K562 (cell line): ENCODE results near the gene PARP4. TPM values are rescaled to one million over a fixed set of nuclear protein-coding genes. Genes with fewer than 3 reads are reported as not detected.
A peak's percentile ranks its signal among the peaks of the same experiment; 100 is the strongest.

ENCODE experiments used
- ATAC-seq: fragments of 200-7000 bp; cut with Tn5 transposase; 3 replicates; pipeline ENCODE4 v1.9.1; 2020; ENCODE audit warnings: moderate library complexity
- BruUV-seq: library from RNA; stranded (reverse); fragments of 400-500 nt; replicated peaks from 2 replicates; lab custom pipeline; 2021; lab: Mats Ljungman, UMichigan
- CTCF ChIA-PET: fragments of 300-600 bp; formaldehyde crosslinking; extraction: SDS; loops from one replicate; lab custom pipeline; 2021; ENCODE audit warnings: low intra/inter-chr PET ratio; lab: Yijun Ruan, JAX
- POLR2A ChIA-PET: fragments of 300-600, 350-650 bp; sonication (Branson Sonifier 250); formaldehyde crosslinking; extraction: SDS; loops from one replicate; lab custom pipeline; 2021; ENCODE audit warnings: antibody characterized with exemption, inconsistent platforms; lab: Yijun Ruan, JAX
- DNase-seq, 4 experiments: peaks; one replicate each; pipeline versions ENCODE4 v3.0.0 to v3.0.0-alpha.2; 2011 to 2018; ENCODE audit warnings: low spot score in 3 of 4, mixed read lengths in 3 of 4; ENCODE audit errors: extremely low read depth in 1 of 4
- FAIRE-seq: peaks from 2 replicates; lab custom pipeline; 2011; peaks lifted over from hg19 to GRCh38; lab: Jason Lieb, UNC
- H2AFZ ChIP-seq: 2 replicates; pipeline ENCODE4 v1.6.0; 2011; ENCODE audit warnings: low read depth, low read length, control low read depth, inconsistent platforms
- H3K27ac ChIP-seq: fragments of 200-600 bp; 3 replicates; pipeline ENCODE4 v1.8.0; 2011; ENCODE audit warnings: low read depth, mild to moderate bottlenecking, control low read depth, inconsistent platforms, low read length, moderate library complexity, mixed read lengths; ENCODE audit errors: extremely low read depth
- H3K27me3 ChIP-seq, 2 experiments: fragments of 300-600 bp in 1 of 2; 2 replicates in 1 of 2; 3 replicates in 1 of 2; pipeline versions ENCODE4 v1.6.0 to v1.8.0; 2011; ENCODE audit warnings: inconsistent platforms in 2 of 2, low read length in 2 of 2, mild to moderate bottlenecking in 1 of 2, mixed read lengths in 1 of 2, moderate library complexity in 1 of 2; ENCODE audit not compliant: control insufficient read depth in 2 of 2, insufficient read depth in 2 of 2
- H3K36me3 ChIP-seq: fragments of 300-600 bp; 3 replicates; pipeline ENCODE4 v1.8.0; 2011; ENCODE audit warnings: mild to moderate bottlenecking, low read length, inconsistent platforms; ENCODE audit not compliant: control insufficient read depth, insufficient read depth
- H3K4me1 ChIP-seq, 2 experiments: fragments of 200-600 bp in 1 of 2; replicated peaks in 1 of 2; 2 replicates in 1 of 2; 3 replicates in 1 of 2; pipeline versions ENCODE4 v1.5.1 to v1.8.0; 2011; ENCODE audit warnings: inconsistent platforms in 2 of 2, low read length in 2 of 2, mild to moderate bottlenecking in 1 of 2, mixed read lengths in 1 of 2, moderate library complexity in 1 of 2; ENCODE audit not compliant: control insufficient read depth in 2 of 2, insufficient read depth in 2 of 2
- H3K4me2 ChIP-seq: 2 replicates; pipeline ENCODE4 v1.6.1; 2011; ENCODE audit warnings: low read length, control low read depth, inconsistent platforms, mixed read lengths; ENCODE audit not compliant: insufficient read depth
- H3K4me3 ChIP-seq: fragments of 200-600 bp; sonication (generic), shearing (Covaris generic); 2 replicates; pipeline ENCODE4 v1.5.1; 2016; ENCODE audit warnings: control low read depth, inconsistent platforms
- H3K79me2 ChIP-seq: fragments of 200-600 bp; 3 replicates; pipeline ENCODE4 v1.8.0; 2011; ENCODE audit warnings: low read length, inconsistent platforms; ENCODE audit not compliant: control insufficient read depth, insufficient read depth
- H3K9ac ChIP-seq, 2 experiments: 2 replicates each; pipeline versions ENCODE4 v1.6.0 to v1.6.1; 2011; ENCODE audit warnings: low read depth in 2 of 2, low read length in 2 of 2, control low read depth in 1 of 2, inconsistent platforms in 1 of 2, mild to moderate bottlenecking in 1 of 2, mixed read lengths in 1 of 2; ENCODE audit not compliant: insufficient read depth in 1 of 2
- H3K9me1 ChIP-seq: one replicate; pipeline ENCODE4 v1.6.0; 2011; ENCODE audit warnings: inconsistent platforms, mild to moderate bottlenecking, low read length, moderate library complexity; ENCODE audit not compliant: control insufficient read depth, insufficient read depth
- H3K9me3 ChIP-seq: replicated peaks from 2 replicates; pipeline ENCODE4 v1.5.1; 2011; ENCODE audit warnings: low read depth, low read length, inconsistent platforms; ENCODE audit not compliant: control insufficient read depth, insufficient read depth
- H4K20me1 ChIP-seq: replicated peaks from 2 replicates; pipeline ENCODE4 v1.6.1; 2011; ENCODE audit warnings: low read length, inconsistent platforms, mixed read lengths; ENCODE audit not compliant: control insufficient read depth, insufficient read depth
- HLTF ChIP-seq: fragments of 450-650 bp; IDR thresholded peaks from 2 replicates; pipeline ENCODE4 v1.6.1; 2016
- TFAP4 ChIP-seq: sonication (generic); formaldehyde crosslinking; IDR thresholded peaks from 2 replicates; pipeline ENCODE4 v1.8.0; 2022; ENCODE audit warnings: missing genetic modification reagents, mild to moderate bottlenecking, moderate library complexity, borderline replicate concordance
- ZBTB43 ChIP-seq: sonication (generic); formaldehyde crosslinking; IDR thresholded peaks from 2 replicates; pipeline ENCODE4 v1.8.0; 2023; ENCODE audit warnings: mild to moderate bottlenecking, missing genetic modification reagents
- ZNF584 ChIP-seq: fragments of 200-800 bp; sonication (Bioruptor generic); IDR thresholded peaks from 2 replicates; pipeline ENCODE4 v1.6.1; 2016; ENCODE audit warnings: low read depth, mild to moderate bottlenecking, missing genetic modification characterization, missing compliant biosample characterization
- WGBS: fragments of 100-300 bp; shearing (Covaris generic); methylation state at CpG from one replicate; pipeline ENCODE4 v1.1.6; 2016; ENCODE audit warnings: low coverage, mixed read lengths; ENCODE audit not compliant: insufficient coverage; ENCODE audit errors: missing lambda C conversion rate; 5-methylcytosine and 5-hydroxymethylcytosine counted together
- in situ Hi-C: fragments of 300-500 bp; cut with MboI; formaldehyde crosslinking; loops from 4 replicates; pipeline ENCODE4 v1.15.0; 2018; ENCODE audit warnings: inconsistent platforms, mixed read lengths
- intact Hi-C: fragments of 100-400 bp; cut with micrococcal nuclease; formaldehyde crosslinking; loops from 2 replicates; pipeline ENCODE4 v1.14.2; 2022
- polyA plus RNA-seq, 8 experiments: library from polyadenylated mRNA; depleted of rRNA in 4 of 8; stranded (reverse) in 5 of 8; unstranded in 3 of 8; fragments of >200 nt; fragmentation: Nextera tagmentation in 2 of 8; fragmentation: Illumina TruSeq in 1 of 8; extraction: Ambion mirVana in 2 of 8; extraction: Trizol in 1 of 8; gene quantifications; 2 replicates each; pipeline versions ENCODE4 v1.2.1 to v1.2.3, GENCODE V29; 2011 to 2014; ENCODE audit warnings: inconsistent platforms in 1 of 8, missing spikeins in 1 of 8
- total RNA-seq, 7 experiments: library from RNA; depleted of rRNA in 6 of 7; stranded (reverse); fragments of >200 nt in 6 of 7; fragmentation: Illumina TruSeq in 2 of 7; extraction: Trizol in 2 of 7; gene quantifications; 2 replicates each; pipeline versions ENCODE4 v1.2.1 to v1.2.3, GENCODE V29; 2011 to 2021; ENCODE audit warnings: low replicate concordance in 1 of 7
- TF ChIP-seq, protein P1 (sequence below), 3 experiments: IDR thresholded peaks in 2 of 3; conservative IDR thresholded peaks in 1 of 3; 2 replicates each; pipeline ENCODE4 v1.5.1; 2011 to 2012; ENCODE audit warnings: low read length in 3 of 3, mild to moderate bottlenecking in 3 of 3, control low read depth in 2 of 3, improper control_type of control experiment in 1 of 3, inconsistent platforms in 1 of 3, low read depth in 1 of 3, mixed read lengths in 1 of 3, moderate library complexity in 1 of 3; ENCODE audit not compliant: insufficient read depth in 2 of 3
- TF ChIP-seq, protein P2 (sequence below): fragments of 450-650 bp; IDR thresholded peaks from 2 replicates; pipeline ENCODE4 v1.6.1; 2016; ENCODE audit warnings: mild to moderate bottlenecking, moderate library complexity

Gene PARP4
- total and polyA plus RNA-seq, 9 of the 15 experiments (the other 6 are each of a cell fraction or from before 2014, with no cell fraction given), result 6.3 to 26.3 (median 18.8) TPM

DNA sequence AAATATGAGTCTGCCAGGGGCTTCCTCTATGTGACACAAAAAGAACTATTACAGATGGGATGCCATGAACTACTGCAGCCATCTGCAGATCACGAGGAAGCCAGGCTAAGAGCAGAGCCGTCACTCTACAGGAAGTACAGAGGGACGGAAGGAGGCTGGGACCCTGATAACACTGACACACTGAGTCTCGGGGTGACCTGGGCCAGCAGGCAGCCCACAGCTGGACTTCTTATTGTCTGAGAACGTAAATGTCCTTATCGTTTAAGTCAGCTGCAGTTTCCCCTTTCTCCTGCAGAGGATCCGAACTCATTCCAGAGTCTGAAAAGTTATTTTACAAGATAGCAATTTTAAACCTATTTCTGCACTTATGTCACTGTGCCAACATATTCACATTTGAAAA lies 20.7 kb downstream of the PARP4 start:
- Histone ChIP-seq H3K9me1 (no peaks in the 10 kb centered on the region), H3K4me2 (no peak overlapping the region), H4K20me1 (no peaks in the 10 kb centered on the region), H3K4me3 (no peak overlapping the region), H3K27me3 (no peaks in the 10 kb centered on the region), H3K27ac (no peak overlapping the region; the same call in 2 of the 3 replicates), H3K4me1 (no peaks in the 10 kb centered on the region), H3K9me3 (no peaks in the 10 kb centered on the region), H3K9ac (no peak overlapping the region), H3K36me3 (peaks cover 48% of the 10 kb centered on the region), H2AFZ (no peak overlapping the region), H3K79me2 (no peaks in the 10 kb centered on the region)
- peak in 1 of 4 experiments; percentile 54 for DNase-seq
- in situ Hi-C loops, result no loop called here
- peak; percentile 23 for FAIRE-seq
- intact Hi-C loops, result no loop called here
- ChIA-PET POLR2A (no interaction called here), CTCF (no interaction called here)
- WGBS, result 32% methylated on average over 7 of the region's 7 CpGs
- no TSS peak for BruUV-seq
- peak; percentile 63 for ATAC-seq
- TF ChIP-seq, protein P1, sequence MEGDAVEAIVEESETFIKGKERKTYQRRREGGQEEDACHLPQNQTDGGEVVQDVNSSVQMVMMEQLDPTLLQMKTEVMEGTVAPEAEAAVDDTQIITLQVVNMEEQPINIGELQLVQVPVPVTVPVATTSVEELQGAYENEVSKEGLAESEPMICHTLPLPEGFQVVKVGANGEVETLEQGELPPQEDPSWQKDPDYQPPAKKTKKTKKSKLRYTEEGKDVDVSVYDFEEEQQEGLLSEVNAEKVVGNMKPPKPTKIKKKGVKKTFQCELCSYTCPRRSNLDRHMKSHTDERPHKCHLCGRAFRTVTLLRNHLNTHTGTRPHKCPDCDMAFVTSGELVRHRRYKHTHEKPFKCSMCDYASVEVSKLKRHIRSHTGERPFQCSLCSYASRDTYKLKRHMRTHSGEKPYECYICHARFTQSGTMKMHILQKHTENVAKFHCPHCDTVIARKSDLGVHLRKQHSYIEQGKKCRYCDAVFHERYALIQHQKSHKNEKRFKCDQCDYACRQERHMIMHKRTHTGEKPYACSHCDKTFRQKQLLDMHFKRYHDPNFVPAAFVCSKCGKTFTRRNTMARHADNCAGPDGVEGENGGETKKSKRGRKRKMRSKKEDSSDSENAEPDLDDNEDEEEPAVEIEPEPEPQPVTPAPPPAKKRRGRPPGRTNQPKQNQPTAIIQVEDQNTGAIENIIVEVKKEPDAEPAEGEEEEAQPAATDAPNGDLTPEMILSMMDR (IDR thresholded peaks at IDR 0.05 in 2 of 3, conservative IDR thresholded peaks at IDR 0.05 in 1 of 3; ENCODE audit: insufficient read depth in 2 of 3, low read depth in 1 of 3, low read length in 3 of 3), result peak in 1 of 3 experiments; percentile 12; a peak in 1 of 6 replicates
- no peak for TF ChIP-seq HLTF
- TF ChIP-seq, protein P2, sequence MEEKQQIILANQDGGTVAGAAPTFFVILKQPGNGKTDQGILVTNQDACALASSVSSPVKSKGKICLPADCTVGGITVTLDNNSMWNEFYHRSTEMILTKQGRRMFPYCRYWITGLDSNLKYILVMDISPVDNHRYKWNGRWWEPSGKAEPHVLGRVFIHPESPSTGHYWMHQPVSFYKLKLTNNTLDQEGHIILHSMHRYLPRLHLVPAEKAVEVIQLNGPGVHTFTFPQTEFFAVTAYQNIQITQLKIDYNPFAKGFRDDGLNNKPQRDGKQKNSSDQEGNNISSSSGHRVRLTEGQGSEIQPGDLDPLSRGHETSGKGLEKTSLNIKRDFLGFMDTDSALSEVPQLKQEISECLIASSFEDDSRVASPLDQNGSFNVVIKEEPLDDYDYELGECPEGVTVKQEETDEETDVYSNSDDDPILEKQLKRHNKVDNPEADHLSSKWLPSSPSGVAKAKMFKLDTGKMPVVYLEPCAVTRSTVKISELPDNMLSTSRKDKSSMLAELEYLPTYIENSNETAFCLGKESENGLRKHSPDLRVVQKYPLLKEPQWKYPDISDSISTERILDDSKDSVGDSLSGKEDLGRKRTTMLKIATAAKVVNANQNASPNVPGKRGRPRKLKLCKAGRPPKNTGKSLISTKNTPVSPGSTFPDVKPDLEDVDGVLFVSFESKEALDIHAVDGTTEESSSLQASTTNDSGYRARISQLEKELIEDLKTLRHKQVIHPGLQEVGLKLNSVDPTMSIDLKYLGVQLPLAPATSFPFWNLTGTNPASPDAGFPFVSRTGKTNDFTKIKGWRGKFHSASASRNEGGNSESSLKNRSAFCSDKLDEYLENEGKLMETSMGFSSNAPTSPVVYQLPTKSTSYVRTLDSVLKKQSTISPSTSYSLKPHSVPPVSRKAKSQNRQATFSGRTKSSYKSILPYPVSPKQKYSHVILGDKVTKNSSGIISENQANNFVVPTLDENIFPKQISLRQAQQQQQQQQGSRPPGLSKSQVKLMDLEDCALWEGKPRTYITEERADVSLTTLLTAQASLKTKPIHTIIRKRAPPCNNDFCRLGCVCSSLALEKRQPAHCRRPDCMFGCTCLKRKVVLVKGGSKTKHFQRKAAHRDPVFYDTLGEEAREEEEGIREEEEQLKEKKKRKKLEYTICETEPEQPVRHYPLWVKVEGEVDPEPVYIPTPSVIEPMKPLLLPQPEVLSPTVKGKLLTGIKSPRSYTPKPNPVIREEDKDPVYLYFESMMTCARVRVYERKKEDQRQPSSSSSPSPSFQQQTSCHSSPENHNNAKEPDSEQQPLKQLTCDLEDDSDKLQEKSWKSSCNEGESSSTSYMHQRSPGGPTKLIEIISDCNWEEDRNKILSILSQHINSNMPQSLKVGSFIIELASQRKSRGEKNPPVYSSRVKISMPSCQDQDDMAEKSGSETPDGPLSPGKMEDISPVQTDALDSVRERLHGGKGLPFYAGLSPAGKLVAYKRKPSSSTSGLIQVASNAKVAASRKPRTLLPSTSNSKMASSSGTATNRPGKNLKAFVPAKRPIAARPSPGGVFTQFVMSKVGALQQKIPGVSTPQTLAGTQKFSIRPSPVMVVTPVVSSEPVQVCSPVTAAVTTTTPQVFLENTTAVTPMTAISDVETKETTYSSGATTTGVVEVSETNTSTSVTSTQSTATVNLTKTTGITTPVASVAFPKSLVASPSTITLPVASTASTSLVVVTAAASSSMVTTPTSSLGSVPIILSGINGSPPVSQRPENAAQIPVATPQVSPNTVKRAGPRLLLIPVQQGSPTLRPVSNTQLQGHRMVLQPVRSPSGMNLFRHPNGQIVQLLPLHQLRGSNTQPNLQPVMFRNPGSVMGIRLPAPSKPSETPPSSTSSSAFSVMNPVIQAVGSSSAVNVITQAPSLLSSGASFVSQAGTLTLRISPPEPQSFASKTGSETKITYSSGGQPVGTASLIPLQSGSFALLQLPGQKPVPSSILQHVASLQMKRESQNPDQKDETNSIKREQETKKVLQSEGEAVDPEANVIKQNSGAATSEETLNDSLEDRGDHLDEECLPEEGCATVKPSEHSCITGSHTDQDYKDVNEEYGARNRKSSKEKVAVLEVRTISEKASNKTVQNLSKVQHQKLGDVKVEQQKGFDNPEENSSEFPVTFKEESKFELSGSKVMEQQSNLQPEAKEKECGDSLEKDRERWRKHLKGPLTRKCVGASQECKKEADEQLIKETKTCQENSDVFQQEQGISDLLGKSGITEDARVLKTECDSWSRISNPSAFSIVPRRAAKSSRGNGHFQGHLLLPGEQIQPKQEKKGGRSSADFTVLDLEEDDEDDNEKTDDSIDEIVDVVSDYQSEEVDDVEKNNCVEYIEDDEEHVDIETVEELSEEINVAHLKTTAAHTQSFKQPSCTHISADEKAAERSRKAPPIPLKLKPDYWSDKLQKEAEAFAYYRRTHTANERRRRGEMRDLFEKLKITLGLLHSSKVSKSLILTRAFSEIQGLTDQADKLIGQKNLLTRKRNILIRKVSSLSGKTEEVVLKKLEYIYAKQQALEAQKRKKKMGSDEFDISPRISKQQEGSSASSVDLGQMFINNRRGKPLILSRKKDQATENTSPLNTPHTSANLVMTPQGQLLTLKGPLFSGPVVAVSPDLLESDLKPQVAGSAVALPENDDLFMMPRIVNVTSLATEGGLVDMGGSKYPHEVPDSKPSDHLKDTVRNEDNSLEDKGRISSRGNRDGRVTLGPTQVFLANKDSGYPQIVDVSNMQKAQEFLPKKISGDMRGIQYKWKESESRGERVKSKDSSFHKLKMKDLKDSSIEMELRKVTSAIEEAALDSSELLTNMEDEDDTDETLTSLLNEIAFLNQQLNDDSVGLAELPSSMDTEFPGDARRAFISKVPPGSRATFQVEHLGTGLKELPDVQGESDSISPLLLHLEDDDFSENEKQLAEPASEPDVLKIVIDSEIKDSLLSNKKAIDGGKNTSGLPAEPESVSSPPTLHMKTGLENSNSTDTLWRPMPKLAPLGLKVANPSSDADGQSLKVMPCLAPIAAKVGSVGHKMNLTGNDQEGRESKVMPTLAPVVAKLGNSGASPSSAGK, result 0 out of 2 replicates have a peak, but pooled peaks have one; percentile 26
- no peak for TF ChIP-seq ZBTB43 (CRISPR knock-in tag)
- TF ChIP-seq TFAP4, result peak; percentile 65; the same call in 1 of the 2 replicates
- no peak for TF ChIP-seq ZNF584 (CRISPR knock-in tag)
